GM12878 (cell line): ENCODE data around the gene KIZ. TPM values are rescaled to one million over a fixed set of nuclear protein-coding genes. Genes with fewer than 3 reads are reported as not detected.

ENCODE experiments used
- ATAC-seq: fragments of 200-7000 bp; cut with Tn5 transposase; 3 replicates; pipeline ENCODE4 v1.9.1; 2020; ENCODE audit warnings: mild to moderate bottlenecking, moderate library complexity
- BruUV-seq: library from RNA; stranded (reverse); fragments of 400-500 nt; replicated peaks from 2 replicates; lab custom pipeline; 2021; lab: Mats Ljungman, UMichigan
- CTCF ChIA-PET: fragments of 300-600 bp; sonication (Branson Sonifier 250); formaldehyde crosslinking; extraction: SDS; loops from one replicate; lab custom pipeline; 2021; ENCODE audit warnings: inconsistent platforms; lab: Yijun Ruan, JAX
- POLR2A ChIA-PET: fragments of 350-600 bp; formaldehyde crosslinking; extraction: SDS; loops from one replicate; lab custom pipeline; 2021; ENCODE audit warnings: inconsistent platforms; lab: Charles Lee
- RAD21 ChIA-PET: fragments of 300-600 bp; sonication (Branson Sonifier 250); formaldehyde crosslinking; loops from one replicate; lab custom pipeline; 2023; ENCODE audit warnings: antibody characterized with exemption; ENCODE audit not compliant: unreplicated experiment; lab: Charles Lee
- SMC1A ChIA-PET: fragments of 300-600 bp; sonication (Branson Sonifier 250); formaldehyde crosslinking; loops from one replicate; lab custom pipeline; 2023; ENCODE audit not compliant: unreplicated experiment, uncharacterized antibody; lab: Charles Lee
- DNase-seq: peaks from one replicate; pipeline ENCODE4 v3.0.0-alpha.2; 2011; ENCODE audit warnings: low read depth, low spot score
- FAIRE-seq: peaks from 3 replicates; lab custom pipeline; 2011; peaks lifted over from hg19 to GRCh38; lab: Jason Lieb, UNC
- H2AFZ ChIP-seq: 2 replicates; pipeline ENCODE4 v1.6.0; 2011; ENCODE audit warnings: low read depth, low read length, control low read depth; ENCODE audit not compliant: control insufficient read depth
- H3K27ac ChIP-seq: 2 replicates; pipeline ENCODE4 v1.5.1; 2011; ENCODE audit warnings: control low read depth; ENCODE audit not compliant: control insufficient read depth, insufficient read depth
- H3K27me3 ChIP-seq, 2 experiments: replicated peaks in 1 of 2; 2 replicates each; pipeline versions ENCODE4 v1.6.0 to v1.6.1; 2011; ENCODE audit warnings: low read length in 1 of 2; ENCODE audit not compliant: control insufficient read depth in 2 of 2, insufficient read depth in 2 of 2
- H3K36me3 ChIP-seq, 2 experiments: 2 replicates each; pipeline ENCODE4 v1.5.1; 2011; ENCODE audit warnings: low read length in 1 of 2; ENCODE audit not compliant: control insufficient read depth in 2 of 2, insufficient read depth in 2 of 2
- H3K4me1 ChIP-seq: 2 replicates; pipeline ENCODE4 v1.6.1; 2011; ENCODE audit warnings: mild to moderate bottlenecking, low read length, moderate library complexity, mixed read lengths; ENCODE audit not compliant: control insufficient read depth, insufficient read depth
- H3K4me2 ChIP-seq: 2 replicates; pipeline ENCODE4 v1.6.0; 2011; ENCODE audit warnings: control low read depth; ENCODE audit not compliant: control insufficient read depth, insufficient read depth
- H3K4me3 ChIP-seq: fragments of 200-600 bp; sonication (generic); 2 replicates; pipeline ENCODE4 v1.5.1; 2016
- H3K79me2 ChIP-seq: 2 replicates; pipeline ENCODE4 v1.6.0; 2011; ENCODE audit warnings: low read length; ENCODE audit not compliant: control insufficient read depth, insufficient read depth
- H3K9ac ChIP-seq: 2 replicates; pipeline ENCODE4 v1.8.0; 2011; ENCODE audit warnings: low read length, control low read depth, mixed read lengths; ENCODE audit not compliant: control insufficient read depth, insufficient read depth
- H3K9me3 ChIP-seq: replicated peaks from 3 replicates; pipeline ENCODE4 v1.5.1; 2011; ENCODE audit warnings: mild to moderate bottlenecking, low read length; ENCODE audit not compliant: control insufficient read depth, insufficient read depth
- H4K20me1 ChIP-seq: 2 replicates; pipeline ENCODE4 v1.6.0; 2011; ENCODE audit not compliant: control insufficient read depth, insufficient read depth
- CBFB ChIP-seq: IDR thresholded peaks from 2 replicates; pipeline ENCODE4 v1.6.1; 2016; ENCODE audit warnings: antibody characterized with exemption, low read depth
- ETV6 ChIP-seq, 2 experiments: fragments of 450-650 bp in 1 of 2; IDR thresholded peaks in 1 of 2; conservative IDR thresholded peaks in 1 of 2; 2 replicates each; pipeline ENCODE4 v1.6.1; 2014; ENCODE audit warnings: antibody characterized with exemption in 1 of 2, borderline replicate concordance in 1 of 2, low read depth in 1 of 2, mild to moderate bottlenecking in 1 of 2, moderate library complexity in 1 of 2
- EZH2 ChIP-seq: IDR thresholded peaks from 2 replicates; pipeline ENCODE4 v1.6.1; 2012; ENCODE audit warnings: low read depth, mild to moderate bottlenecking, control low read depth, inconsistent platforms, low read length, borderline replicate concordance; ENCODE audit not compliant: control insufficient read depth
- KAT2A ChIP-seq: conservative IDR thresholded peaks from 2 replicates; pipeline ENCODE4 v1.6.1; 2011; ENCODE audit warnings: low read depth, low read length; ENCODE audit not compliant: control insufficient read depth
- MEF2B ChIP-seq: fragments of 450-650 bp; IDR thresholded peaks from 2 replicates; pipeline ENCODE4 v1.6.1; 2018; ENCODE audit warnings: mild to moderate bottlenecking, moderate library complexity; ENCODE audit not compliant: partially characterized antibody, poor library complexity, severe bottlenecking
- RUNX3 ChIP-seq: IDR thresholded peaks from 2 replicates; pipeline ENCODE4 v1.6.1; 2012; ENCODE audit warnings: low read length, inconsistent platforms
- SRF ChIP-seq, 2 experiments: IDR thresholded peaks; 2 replicates each; pipeline ENCODE4 v1.6.1; 2011; ENCODE audit warnings: low read depth in 2 of 2, low read length in 2 of 2, mild to moderate bottlenecking in 1 of 2, moderate library complexity in 1 of 2
- WGBS: methylation state at CpG from one replicate; pipeline ENCODE4 v1.1.6; 2016; ENCODE audit warnings: low lambda C conversion rate; ENCODE audit not compliant: insufficient replicate concordance, insufficient coverage; ENCODE audit errors: missing lambda C conversion rate; 5-methylcytosine and 5-hydroxymethylcytosine counted together
- in situ Hi-C: fragments of 300-500 bp; cut with MboI; formaldehyde crosslinking; loops from 9 replicates; pipeline ENCODE4 v1.14.3; 2018; ENCODE audit warnings: mixed read lengths
- intact Hi-C: fragments of 100-400 bp; cut with micrococcal nuclease; formaldehyde crosslinking; loops from one replicate; pipeline ENCODE4 v1.14.2; 2022; ENCODE audit not compliant: unreplicated experiment
- polyA plus RNA-seq, 11 experiments: library from polyadenylated mRNA; depleted of rRNA in 4 of 11; unstranded in 6 of 11; stranded (reverse) in 5 of 11; fragments of >200 nt; fragmentation: Nextera tagmentation in 4 of 11; fragmentation: Illumina TruSeq in 1 of 11; extraction: Ambion mirVana in 4 of 11; extraction: Trizol in 1 of 11; gene quantifications; 1 replicate in 1 of 11; 2 replicates in 10 of 11; pipeline versions ENCODE4 v1.2.1 to v1.2.3, GENCODE V29; 2011 to 2016; ENCODE audit warnings: inconsistent platforms in 2 of 11, missing spikeins in 2 of 11, low read depth in 1 of 11
- total RNA-seq, 4 experiments: library from RNA; depleted of rRNA in 3 of 4; stranded (reverse); fragments of >200 nt in 3 of 4; fragmentation: Illumina TruSeq in 1 of 4; extraction: Trizol in 1 of 4; gene quantifications; 2 replicates each; pipeline versions ENCODE4 v1.2.1 to v1.2.3, GENCODE V29; 2013 to 2021
- TF ChIP-seq, protein P1 (sequence below): fragments of 450-650 bp; IDR thresholded peaks from 2 replicates; pipeline ENCODE4 v1.6.1; 2016; ENCODE audit warnings: mild to moderate bottlenecking

The KIZ gene
- total and polyA plus RNA-seq, 10 of the 15 experiments (the other 5 are each of a cell fraction or from before 2014, with no cell fraction given): 2.7 to 11.0 (median 7.3) TPM

DNA sequence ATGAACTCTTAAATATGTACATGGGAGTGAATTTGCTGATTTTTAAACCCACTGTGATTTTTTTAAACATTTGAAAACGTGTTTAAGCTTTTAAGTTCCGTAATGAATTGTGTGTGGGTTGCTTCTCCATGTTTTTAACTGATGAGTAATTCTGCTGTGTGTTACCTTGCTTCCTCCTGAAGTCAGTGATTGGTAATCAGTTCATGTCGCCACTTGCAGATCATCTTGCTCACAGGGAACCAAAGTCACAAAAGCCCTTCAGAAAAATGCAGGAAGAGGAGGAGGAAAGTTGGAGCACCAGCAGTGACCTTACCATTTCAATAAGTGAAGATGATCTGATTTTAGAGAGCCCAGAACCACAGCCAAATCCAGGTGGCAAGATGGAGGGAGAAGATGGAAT, 36.7 kb downstream of the KIZ start:
- TF ChIP-seq SRF (IDR thresholded peaks at IDR 0.05; ENCODE audit: low read depth in 2 of 2, low read length in 2 of 2) (no peak), ETV6 (conservative IDR thresholded peaks at IDR 0.05 in 1 of 2, IDR thresholded peaks at IDR 0.05 in 1 of 2; ENCODE audit: borderline replicate concordance in 1 of 2, low read depth in 1 of 2) (no peak), EZH2 (no peak), CBFB (no peak), KAT2A (no peak)
- Histone ChIP-seq H3K27ac (no peak overlapping the region), H2AFZ (no peak overlapping the region), H4K20me1 (no peaks in the 10 kb centered on the region), H3K4me2 (no peak overlapping the region), H3K9ac (no peak overlapping the region), H3K4me1 (peaks cover 11% of the 10 kb centered on the region), H3K27me3 (no peaks in the 10 kb centered on the region), H3K79me2 (no peaks in the 10 kb centered on the region), H3K36me3 (no peaks in the 10 kb centered on the region), H3K9me3 (no peaks in the 10 kb centered on the region), H3K4me3 (no peak overlapping the region)
- intact Hi-C loops: no loop called here
- FAIRE-seq (no peak), DNase-seq (no peak), ATAC-seq (no peak)
- ChIA-PET RAD21 (no interaction called here), SMC1A (interaction anchor here (1.2 kb wide), 1 partner anchor 32 kb away, joined by 3 read pairs; no protein-coding TSS in a partner anchor), POLR2A (no interaction called here), CTCF (no interaction called here)
- in situ Hi-C loops: loop anchor here (5.0 kb wide), 1 partner anchor 35 kb away; no protein-coding TSS in a partner anchor
- 93% methylated on average over 3 of the region's 3 CpGs for WGBS
- no TSS peak for BruUV-seq

DNA sequence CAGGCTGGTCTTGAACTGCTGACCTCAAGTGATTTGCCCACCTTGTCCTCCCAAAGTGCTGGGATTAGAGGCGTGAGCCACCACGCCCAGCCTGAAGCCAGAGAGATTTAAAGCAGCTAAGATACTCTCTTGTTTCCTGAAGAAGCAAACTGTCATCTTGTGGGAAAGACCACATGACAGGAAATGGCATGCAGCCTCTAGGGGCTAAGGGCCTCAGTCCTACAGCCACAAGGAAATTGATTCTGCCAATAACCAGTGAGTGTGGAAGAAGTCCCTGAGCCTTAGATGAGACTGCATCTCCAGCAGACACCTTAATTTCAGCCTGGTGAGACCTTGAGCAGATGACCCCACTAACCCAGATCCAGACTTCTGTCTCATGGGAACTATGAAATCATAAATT, 40.9 kb downstream of the KIZ start:
- Histone ChIP-seq H3K9ac (no peak overlapping the region), H3K4me3 (no peak overlapping the region), H3K4me1 (peaks cover 8% of the 10 kb centered on the region), H3K9me3 (no peaks in the 10 kb centered on the region), H3K27ac (peak overlapping the region; percentile 13), H3K4me2 (no peak overlapping the region), H3K36me3 (no peaks in the 10 kb centered on the region), H3K79me2 (no peaks in the 10 kb centered on the region), H4K20me1 (no peaks in the 10 kb centered on the region), H2AFZ (no peak overlapping the region), H3K27me3 (no peaks in the 10 kb centered on the region)
- no peak for FAIRE-seq
- CTCF ChIA-PET: no interaction called here
- intact Hi-C loops (no loop called here), in situ Hi-C loops (no loop called here)
- DNase-seq: no peak
- peak; percentile 67 for ATAC-seq
- SMC1A ChIA-PET: no interaction called here
- POLR2A ChIA-PET: no interaction called here
- 100% methylated on average over 2 of the region's 2 CpGs for whole genome bisulfite sequencing
- RAD21 ChIA-PET: no interaction called here
- TF ChIP-seq MEF2B: peak; percentile 39
- TF ChIP-seq, protein P1, sequence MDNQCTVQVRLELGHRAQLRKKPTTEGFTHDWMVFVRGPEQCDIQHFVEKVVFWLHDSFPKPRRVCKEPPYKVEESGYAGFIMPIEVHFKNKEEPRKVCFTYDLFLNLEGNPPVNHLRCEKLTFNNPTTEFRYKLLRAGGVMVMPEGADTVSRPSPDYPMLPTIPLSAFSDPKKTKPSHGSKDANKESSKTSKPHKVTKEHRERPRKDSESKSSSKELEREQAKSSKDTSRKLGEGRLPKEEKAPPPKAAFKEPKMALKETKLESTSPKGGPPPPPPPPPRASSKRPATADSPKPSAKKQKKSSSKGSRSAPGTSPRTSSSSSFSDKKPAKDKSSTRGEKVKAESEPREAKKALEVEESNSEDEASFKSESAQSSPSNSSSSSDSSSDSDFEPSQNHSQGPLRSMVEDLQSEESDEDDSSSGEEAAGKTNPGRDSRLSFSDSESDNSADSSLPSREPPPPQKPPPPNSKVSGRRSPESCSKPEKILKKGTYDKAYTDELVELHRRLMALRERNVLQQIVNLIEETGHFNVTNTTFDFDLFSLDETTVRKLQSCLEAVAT: no peak
- TF ChIP-seq RUNX3: peak; percentile 40
- no TSS peak for BruUV-seq
